LNCaP clone FGC (cell line): Measurements from ENCODE around the gene SUN2.
"Not testable (repeated sequence)": the region's sequence is repeated elsewhere in the genome, so short reads cannot be mapped to it uniquely, and the experiment has no call there.

ENCODE experiments used
- DNase-seq: peaks from one replicate; pipeline ENCODE4 v3.0.0-alpha.2; 2011; ENCODE audit warnings: low read depth
- H3K4me3 ChIP-seq: 2 replicates; pipeline ENCODE4 v1.5.1; 2011; ENCODE audit warnings: mild to moderate bottlenecking, low read depth, low read length, control low read depth
- CTCF ChIP-seq: IDR thresholded peaks from 2 replicates; pipeline ENCODE4 v1.5.1; 2012; ENCODE audit warnings: mild to moderate bottlenecking; ENCODE audit not compliant: control insufficient read depth, insufficient read depth; ENCODE audit errors: extremely low read depth

The SUN2 gene

GRCh38 chr22:38755911-38756532, at the start of gene SUN2:
Gene SUN2 (minus strand): TSS chr22:38755998. CDS start chr22:38752628, 3,370 bp downstream.
- H3K4me3 ChIP-seq = peak within 1 kb of the TSS; percentile 74
- DNase-seq = peak; percentile 58
- no peak for TF ChIP-seq CTCF

- not testable (repeated sequence) for DNase-seq, H3K4me3 ChIP-seq
Measured at GRCh38 chr22:38805041-38805593, 49.3 kb upstream of the SUN2 start.

- no peak for DNase-seq
Measured at GRCh38 chr22:38802671-38803121, 46.9 kb upstream of the SUN2 start.

GRCh38 chr22:38799265-38800002, 43.6 kb upstream of the SUN2 start:
- DNase-seq = no peak
- no peak for TF ChIP-seq CTCF

More at GRCh38 chr22:38802671-38803121, 46.9 kb upstream of the SUN2 start:
- H3K4me3 ChIP-seq = no peak overlapping the region
- no peak for TF ChIP-seq CTCF

GRCh38 chr22:38798496-38798895, 42.7 kb upstream of the SUN2 start:
- DNase-seq = no peak
- TF ChIP-seq CTCF = no peak
- no peak overlapping the region for H3K4me3 ChIP-seq

More at GRCh38 chr22:38799265-38800002, 43.6 kb upstream of the SUN2 start:
- H3K4me3 ChIP-seq = no peak overlapping the region

- no peak overlapping the region for H3K4me3 ChIP-seq
- no peak for TF ChIP-seq CTCF
- no peak for DNase-seq
Measured at GRCh38 chr22:38796262-38796957, 40.6 kb upstream of the SUN2 start.

GRCh38 chr22:38795569-38795968, 39.8 kb upstream of the SUN2 start:
- no peak for TF ChIP-seq CTCF
- DNase-seq = no peak
- H3K4me3 ChIP-seq = no peak overlapping the region
